Left ventricle myocardium inferior (tissue), 1 donor: Measurements from ENCODE around the gene NMT1. TPM values are rescaled to one million over a fixed set of nuclear protein-coding genes. Genes with fewer than 3 reads are reported as not detected.
A peak's percentile ranks its signal among the peaks of the same experiment; 100 is the strongest.

Experiments used
- DNase-seq: peaks from one replicate; pipeline ENCODE4 v3.0.0-alpha.2; 2020
- H3K27ac ChIP-seq: fragments of 200-600 bp; replicated peaks from 2 replicates; pipeline ENCODE4 v1.8.0; 2021
- H3K27me3 ChIP-seq: fragments of 200-600 bp; 2 replicates; pipeline ENCODE4 v1.8.0; 2021; ENCODE audit warnings: low read depth
- H3K36me3 ChIP-seq: fragments of 200-600 bp; 2 replicates; pipeline ENCODE4 v1.8.0; 2021
- H3K4me1 ChIP-seq: fragments of 200-600 bp; 2 replicates; pipeline ENCODE4 v1.8.0; 2021
- H3K4me3 ChIP-seq: fragments of 200-600 bp; 2 replicates; pipeline ENCODE4 v1.8.0; 2021; ENCODE audit warnings: mild to moderate bottlenecking, moderate library complexity
- H3K9me3 ChIP-seq: fragments of 200-600 bp; replicated peaks from 2 replicates; pipeline ENCODE4 v1.8.0; 2021
- intact Hi-C: fragments of 100-400 bp; cut with micrococcal nuclease; formaldehyde crosslinking; loops from one replicate; pipeline ENCODE4 v1.11.0; 2022
- total RNA-seq: library from RNA; stranded (reverse); fragmentation: NEBNext Ultra II Directional; extraction: Animal tissue kit (Norgen Biotek cat#: 25700); gene quantifications from one replicate; pipeline ENCODE4 v1.2.1, GENCODE V29; 2021
- TF ChIP-seq, protein P1 (sequence below): fragments of 200-600 bp; IDR thresholded peaks from 2 replicates; pipeline ENCODE4 v1.8.0; 2021; ENCODE audit warnings: antibody characterized with exemption, mild to moderate bottlenecking, borderline replicate concordance
- donor health status: DM: no; HTN: yes; CAD: no; lungs with severe emphysema.

The NMT1 gene
- total RNA-seq, 1 donor from 2014 or later, result 86.0 TPM

DNA sequence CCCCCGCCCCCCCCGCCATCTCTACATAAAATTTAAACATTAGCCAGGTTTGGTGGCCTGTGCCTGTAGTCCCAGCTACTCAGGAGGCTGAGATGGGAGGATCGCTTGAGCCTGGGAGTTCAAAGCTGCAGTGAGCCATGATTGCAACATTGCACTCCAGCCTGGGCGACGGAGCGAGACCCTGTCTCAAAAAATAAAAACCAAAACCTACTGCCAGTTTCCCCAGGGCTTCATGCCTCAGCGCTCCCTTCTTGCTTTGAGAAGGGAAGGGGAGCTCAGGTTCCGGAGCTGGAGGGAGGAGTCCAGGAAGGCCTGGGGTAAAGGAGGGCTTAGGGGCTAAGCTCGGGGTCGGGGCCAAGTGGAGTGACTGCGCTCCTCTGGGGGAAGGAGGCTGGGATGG lies 50.7 kb downstream of the NMT1 start:
- intact Hi-C loops, result no loop called here
- Histone ChIP-seq H3K27me3 (no peaks in the 10 kb centered on the region), H3K27ac (peak overlapping the region; percentile 95), H3K4me3 (no peak overlapping the region), H3K4me1 (peaks cover 61% of the 10 kb centered on the region), H3K36me3 (peaks cover 58% of the 10 kb centered on the region), H3K9me3 (no peaks in the 10 kb centered on the region)
- no peak for DNase-seq
- TF ChIP-seq, protein P1, sequence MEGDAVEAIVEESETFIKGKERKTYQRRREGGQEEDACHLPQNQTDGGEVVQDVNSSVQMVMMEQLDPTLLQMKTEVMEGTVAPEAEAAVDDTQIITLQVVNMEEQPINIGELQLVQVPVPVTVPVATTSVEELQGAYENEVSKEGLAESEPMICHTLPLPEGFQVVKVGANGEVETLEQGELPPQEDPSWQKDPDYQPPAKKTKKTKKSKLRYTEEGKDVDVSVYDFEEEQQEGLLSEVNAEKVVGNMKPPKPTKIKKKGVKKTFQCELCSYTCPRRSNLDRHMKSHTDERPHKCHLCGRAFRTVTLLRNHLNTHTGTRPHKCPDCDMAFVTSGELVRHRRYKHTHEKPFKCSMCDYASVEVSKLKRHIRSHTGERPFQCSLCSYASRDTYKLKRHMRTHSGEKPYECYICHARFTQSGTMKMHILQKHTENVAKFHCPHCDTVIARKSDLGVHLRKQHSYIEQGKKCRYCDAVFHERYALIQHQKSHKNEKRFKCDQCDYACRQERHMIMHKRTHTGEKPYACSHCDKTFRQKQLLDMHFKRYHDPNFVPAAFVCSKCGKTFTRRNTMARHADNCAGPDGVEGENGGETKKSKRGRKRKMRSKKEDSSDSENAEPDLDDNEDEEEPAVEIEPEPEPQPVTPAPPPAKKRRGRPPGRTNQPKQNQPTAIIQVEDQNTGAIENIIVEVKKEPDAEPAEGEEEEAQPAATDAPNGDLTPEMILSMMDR, result no peak

DNA sequence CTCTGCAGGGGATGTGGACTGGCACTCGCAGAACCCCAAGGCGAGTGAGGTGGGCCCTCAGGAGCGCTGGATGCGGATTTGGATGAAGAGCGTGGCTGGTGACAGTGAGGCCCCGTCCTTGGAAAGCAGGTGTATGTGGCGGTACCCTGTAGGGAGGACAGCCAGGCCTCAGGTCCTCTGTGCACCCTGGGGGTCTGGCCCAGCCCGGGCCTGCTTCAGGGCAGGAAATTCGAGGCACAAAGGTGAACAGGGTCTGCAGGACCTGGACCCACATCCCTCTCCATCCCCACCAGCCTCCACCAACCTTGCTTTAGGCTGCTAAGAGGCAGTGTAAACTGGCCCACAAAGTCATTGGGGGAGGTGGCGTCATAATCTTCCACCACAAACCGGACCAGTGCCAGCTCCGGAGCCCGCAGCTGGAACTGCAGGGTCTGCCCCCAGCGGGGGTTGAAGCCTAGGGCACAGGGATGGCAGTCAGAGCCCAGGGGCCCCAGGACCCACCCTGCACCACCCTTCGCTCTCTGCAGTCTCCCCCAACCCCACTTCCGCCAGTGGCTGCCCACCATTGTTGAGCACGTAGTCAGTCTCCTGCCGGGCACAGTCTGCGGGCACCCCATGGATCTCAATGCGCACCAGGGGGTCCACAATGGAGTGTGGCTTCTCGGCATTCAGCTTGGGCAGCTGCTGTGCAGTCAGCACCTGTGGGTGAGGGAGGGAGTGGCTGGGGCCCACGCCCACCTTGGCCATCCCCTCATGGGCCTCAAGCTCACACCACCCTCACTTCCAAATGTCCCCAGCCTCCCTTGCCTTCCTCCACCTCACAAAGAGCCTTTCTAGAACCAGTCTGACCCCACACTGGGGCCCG lies 51.7 kb downstream of the NMT1 start:
- Histone ChIP-seq H3K9me3 (no peaks in the 10 kb centered on the region), H3K4me3 (no peak overlapping the region), H3K4me1 (peaks cover 51% of the 10 kb centered on the region), H3K36me3 (peaks cover 57% of the 10 kb centered on the region), H3K27ac (peak overlapping the region; percentile 95), H3K27me3 (no peaks in the 10 kb centered on the region)
- intact Hi-C loops, result no loop called here
- TF ChIP-seq, protein P1, result no peak
- no peak for DNase-seq

DNA sequence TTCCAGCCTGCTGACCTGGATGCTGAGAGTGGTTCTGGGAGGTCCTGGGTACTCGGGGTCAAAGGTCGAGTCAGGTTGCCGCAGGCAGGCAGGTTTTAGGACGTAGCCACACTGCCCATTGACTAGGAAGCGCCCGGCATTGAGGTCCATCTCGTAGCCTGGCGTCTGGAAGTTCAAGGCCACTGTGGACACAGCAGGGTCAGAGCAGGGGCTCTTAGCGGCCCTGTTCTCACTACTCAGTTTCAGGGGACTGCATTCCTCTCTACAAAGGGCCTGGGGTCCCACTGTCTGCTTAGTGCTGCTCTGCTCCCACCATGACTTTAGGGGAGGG lies 52.3 kb downstream of the NMT1 start:
- no peaks in the 10 kb centered on the region for H3K27me3 ChIP-seq
- no peak overlapping the region for H3K4me3 ChIP-seq
- intact Hi-C loops, result no loop called here
- DNase-seq, result no peak
- H3K9me3 ChIP-seq, result no peaks in the 10 kb centered on the region
- H3K36me3 ChIP-seq, result peaks cover 59% of the 10 kb centered on the region
- TF ChIP-seq, protein P1, result no peak
- peak overlapping the region; percentile 95 for H3K27ac ChIP-seq
- H3K4me1 ChIP-seq, result peaks cover 45% of the 10 kb centered on the region

DNA sequence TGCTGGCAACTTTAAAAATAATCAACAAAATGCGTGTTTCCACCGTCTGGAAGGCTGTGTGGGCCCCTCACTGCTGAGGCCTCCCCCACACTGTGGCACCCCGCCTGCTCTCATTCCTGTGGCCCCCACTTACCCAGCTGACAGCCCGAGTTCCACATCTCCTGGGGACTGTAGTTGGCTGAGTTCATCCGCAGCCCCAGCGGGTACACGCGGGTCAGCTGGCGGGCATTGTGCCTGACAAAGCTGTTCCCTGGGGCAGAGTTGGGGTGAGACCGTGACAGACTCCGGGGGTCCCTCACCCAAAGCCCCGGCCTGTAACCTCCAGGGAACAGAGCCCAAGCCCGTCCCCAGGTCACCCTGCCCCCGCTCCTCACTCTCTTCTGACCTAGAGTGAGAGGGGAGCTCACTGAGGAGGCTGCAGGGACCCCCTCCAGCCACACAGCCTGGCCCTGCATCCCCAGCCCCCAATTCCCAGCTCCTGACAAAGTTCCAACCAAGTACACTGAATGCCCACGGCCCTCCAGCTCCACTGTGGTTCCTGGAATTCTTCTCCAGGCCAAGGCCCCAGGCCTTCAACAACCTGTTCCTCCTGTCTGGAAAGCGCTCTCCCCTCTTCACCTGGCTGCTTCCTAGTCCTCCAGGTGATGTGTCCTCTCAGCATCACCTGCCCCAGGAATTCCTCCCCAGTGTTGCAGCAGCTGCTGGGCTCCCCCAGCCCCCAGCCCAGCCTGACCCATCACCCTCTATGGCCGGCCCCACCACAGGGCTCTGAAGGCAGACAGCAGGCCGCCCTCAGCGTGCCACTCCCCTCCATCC lies 53.2 kb downstream of the NMT1 start:
- intact Hi-C loops, result no loop called here
- H3K27me3 ChIP-seq, result no peaks in the 10 kb centered on the region
- no peak overlapping the region for H3K27ac ChIP-seq
- no peaks in the 10 kb centered on the region for H3K9me3 ChIP-seq
- H3K36me3 ChIP-seq, result peaks cover 69% of the 10 kb centered on the region
- H3K4me1 ChIP-seq, result peaks cover 36% of the 10 kb centered on the region
- no peak overlapping the region for H3K4me3 ChIP-seq
- TF ChIP-seq, protein P1, result no peak
- DNase-seq, result no peak

DNA sequence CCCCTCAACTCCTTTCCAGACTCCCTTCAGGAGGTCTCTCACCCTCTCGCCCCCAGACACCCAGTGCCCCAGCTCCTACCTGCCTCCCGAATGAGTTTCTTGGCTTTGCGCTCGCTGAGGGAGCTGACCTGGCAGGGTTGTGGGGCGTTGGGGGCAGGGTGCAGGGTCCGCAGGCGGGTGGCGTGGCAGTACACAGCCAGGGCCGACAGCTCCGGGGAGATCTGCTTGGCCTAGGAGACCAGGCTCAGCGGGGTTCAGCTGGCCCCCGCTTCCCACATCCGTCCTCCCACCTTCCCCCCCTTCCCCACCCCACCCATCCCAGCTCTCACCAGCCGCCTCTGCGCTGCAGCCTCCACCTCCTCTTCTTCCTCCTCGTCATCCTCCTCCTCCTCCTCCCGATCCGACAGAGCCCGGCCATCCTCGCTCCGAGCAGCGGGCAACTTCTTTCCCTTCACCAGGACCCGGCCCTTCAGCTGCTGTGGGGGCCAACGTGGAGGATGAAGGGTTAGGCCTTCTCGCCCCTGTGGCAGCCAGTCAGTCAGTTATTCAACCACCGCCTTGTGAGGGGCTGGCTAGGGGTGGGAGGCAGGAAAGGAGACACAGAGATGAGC lies 54.0 kb downstream of the NMT1 start:
- Histone ChIP-seq H3K4me1 (peaks cover 28% of the 10 kb centered on the region), H3K36me3 (peaks cover 76% of the 10 kb centered on the region), H3K27me3 (no peaks in the 10 kb centered on the region), H3K4me3 (no peak overlapping the region), H3K27ac (no peak overlapping the region), H3K9me3 (no peaks in the 10 kb centered on the region)
- TF ChIP-seq, protein P1, result no peak
- DNase-seq, result no peak
- intact Hi-C loops, result no loop called here
